ENCODE data around the gene ZNF506.
"Not testable (repeated sequence)": the region's sequence is repeated elsewhere in the genome, so short reads cannot be mapped to it uniquely, and the experiment has no call there.

ZNF506 gene

DNA sequence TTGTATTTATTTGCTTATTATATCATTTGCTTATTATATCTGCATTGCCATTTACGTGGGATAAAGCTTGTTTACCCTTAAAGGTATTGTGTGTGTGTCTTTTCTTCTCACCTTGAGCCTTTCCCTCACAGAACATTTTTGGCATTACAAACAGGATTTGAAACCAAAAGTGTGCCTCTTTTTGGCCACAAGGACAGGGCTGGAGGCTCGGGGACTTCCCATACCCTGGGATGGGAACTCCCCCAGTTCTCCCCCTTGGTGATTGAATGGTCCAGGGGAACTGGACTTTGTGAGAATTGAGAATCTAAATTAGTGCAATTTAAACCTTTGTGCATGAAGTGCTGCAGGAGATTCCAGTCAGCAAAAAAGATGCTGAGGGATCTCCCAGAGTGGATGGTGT, 2.4 kb upstream of the ZNF506 start:
- H3K27me3 ChIP-seq (replicated peaks; ENCODE audit: control insufficient read depth, insufficient read depth, low read length): no peaks in the 10 kb centered on the region

DNA sequence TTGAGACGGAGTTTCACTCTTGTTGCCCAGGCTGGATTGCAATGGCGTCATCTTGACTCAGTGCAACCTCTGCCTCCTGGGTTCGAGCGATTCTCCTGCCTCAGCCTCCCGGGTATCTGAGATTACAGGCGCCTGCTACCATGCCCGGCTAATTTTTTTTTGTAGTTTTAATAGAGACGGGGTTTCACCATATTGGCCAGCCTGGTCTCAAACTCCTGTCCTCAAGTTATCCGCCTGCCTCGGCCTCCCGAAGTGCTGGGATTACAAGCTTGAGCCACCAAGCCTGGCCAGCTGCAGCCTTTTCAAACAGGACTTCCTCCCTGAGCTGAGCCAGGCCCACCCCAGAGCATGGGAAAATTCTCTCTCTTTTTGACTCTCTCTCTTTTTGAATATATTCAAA, 426 bp upstream of the ZNF506 start:
- peak overlapping the region; percentile 82 for H3K4me3 ChIP-seq (replicated peaks; ENCODE audit: low read depth, low read length)
- DNase-seq (ENCODE audit: extremely low read depth, insufficient read length); H3K36me3 ChIP-seq (ENCODE audit: control insufficient read depth, insufficient read depth, low read length); H3K27me3 ChIP-seq (replicated peaks; ENCODE audit: control insufficient read depth, insufficient read depth, low read length): not testable (repeated sequence)

More for the DNA sequence above, 2.4 kb upstream of the ZNF506 start:
- no peak for DNase-seq (ENCODE audit: extremely low read depth, insufficient read length)
- TF ChIP-seq, protein P1, sequence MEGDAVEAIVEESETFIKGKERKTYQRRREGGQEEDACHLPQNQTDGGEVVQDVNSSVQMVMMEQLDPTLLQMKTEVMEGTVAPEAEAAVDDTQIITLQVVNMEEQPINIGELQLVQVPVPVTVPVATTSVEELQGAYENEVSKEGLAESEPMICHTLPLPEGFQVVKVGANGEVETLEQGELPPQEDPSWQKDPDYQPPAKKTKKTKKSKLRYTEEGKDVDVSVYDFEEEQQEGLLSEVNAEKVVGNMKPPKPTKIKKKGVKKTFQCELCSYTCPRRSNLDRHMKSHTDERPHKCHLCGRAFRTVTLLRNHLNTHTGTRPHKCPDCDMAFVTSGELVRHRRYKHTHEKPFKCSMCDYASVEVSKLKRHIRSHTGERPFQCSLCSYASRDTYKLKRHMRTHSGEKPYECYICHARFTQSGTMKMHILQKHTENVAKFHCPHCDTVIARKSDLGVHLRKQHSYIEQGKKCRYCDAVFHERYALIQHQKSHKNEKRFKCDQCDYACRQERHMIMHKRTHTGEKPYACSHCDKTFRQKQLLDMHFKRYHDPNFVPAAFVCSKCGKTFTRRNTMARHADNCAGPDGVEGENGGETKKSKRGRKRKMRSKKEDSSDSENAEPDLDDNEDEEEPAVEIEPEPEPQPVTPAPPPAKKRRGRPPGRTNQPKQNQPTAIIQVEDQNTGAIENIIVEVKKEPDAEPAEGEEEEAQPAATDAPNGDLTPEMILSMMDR (IDR thresholded peaks at IDR 0.05; ENCODE audit: insufficient read depth, low read length, poor library complexity, severe bottlenecking): no peak
- no peak overlapping the region for H3K4me3 ChIP-seq (replicated peaks; ENCODE audit: low read depth, low read length)
- no peaks in the 10 kb centered on the region; the same call in 1 of the 2 replicates for H3K36me3 ChIP-seq (ENCODE audit: control insufficient read depth, insufficient read depth, low read length)

DNA sequence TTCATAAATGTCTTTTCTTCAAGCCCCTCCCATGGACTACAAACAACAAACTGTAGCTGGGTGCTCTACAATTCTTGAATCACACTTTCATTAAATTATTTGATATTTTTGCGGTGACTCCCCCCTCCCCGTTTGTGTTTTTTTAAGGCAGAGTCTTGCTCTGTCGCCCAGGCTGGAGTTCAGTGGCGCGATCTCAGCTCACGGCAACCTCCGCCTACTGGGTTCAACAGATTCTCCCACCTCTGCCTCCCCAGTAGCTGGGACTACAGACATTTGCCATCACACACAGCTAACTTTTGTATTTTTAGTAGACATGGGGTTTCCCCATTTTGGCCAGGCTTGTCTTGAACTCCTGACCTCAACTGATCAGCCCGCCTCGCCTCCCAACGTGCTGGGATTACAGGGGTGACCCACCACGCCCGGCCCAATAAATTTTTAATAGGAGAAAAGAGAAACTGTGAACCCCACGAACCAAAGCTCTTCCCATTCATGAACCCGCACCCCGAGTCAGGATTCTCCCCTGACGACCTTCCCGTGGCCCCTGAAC, 703 bp downstream of the ZNF506 start:
- Histone ChIP-seq H3K36me3 (ENCODE audit: control insufficient read depth, insufficient read depth, low read length) (no peaks in the 10 kb centered on the region; the same call in 1 of the 2 replicates), H3K27me3 (replicated peaks; ENCODE audit: control insufficient read depth, insufficient read depth, low read length) (no peaks in the 10 kb centered on the region), H3K4me3 (replicated peaks; ENCODE audit: low read depth, low read length) (peak overlapping the region; percentile 82)
- TF ChIP-seq, protein P1 (IDR thresholded peaks at IDR 0.05; ENCODE audit: insufficient read depth, low read length, poor library complexity, severe bottlenecking): no peak
- DNase-seq (ENCODE audit: extremely low read depth, insufficient read length): no peak

DNA sequence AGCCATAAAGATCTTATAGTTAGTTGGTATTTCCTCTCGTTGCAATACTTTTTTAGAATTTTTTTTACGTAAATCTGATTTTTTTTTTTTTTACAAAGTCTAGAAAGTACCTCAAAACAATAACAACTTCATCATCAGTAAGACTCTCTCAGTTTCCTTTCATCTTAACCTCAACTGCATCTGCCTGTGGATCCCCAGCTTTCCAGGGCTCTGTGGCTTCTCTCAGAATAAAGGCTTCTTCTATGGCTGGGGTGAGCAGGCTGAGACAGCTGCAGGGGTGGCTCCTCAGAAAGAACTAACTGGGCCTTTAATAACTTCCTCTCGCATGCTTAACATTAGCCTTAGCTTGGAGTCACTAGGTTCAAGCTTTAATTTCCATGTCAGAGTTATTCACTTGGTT, 4.2 kb downstream of the ZNF506 start:
- no peak overlapping the region for H3K4me3 ChIP-seq (replicated peaks; ENCODE audit: low read depth, low read length)
- DNase-seq (ENCODE audit: extremely low read depth, insufficient read length): no peak
- no peaks in the 10 kb centered on the region for H3K27me3 ChIP-seq (replicated peaks; ENCODE audit: control insufficient read depth, insufficient read depth, low read length)
- peaks cover 7% of the 10 kb centered on the region for H3K36me3 ChIP-seq (ENCODE audit: control insufficient read depth, insufficient read depth, low read length)
- TF ChIP-seq, protein P1 (IDR thresholded peaks at IDR 0.05; ENCODE audit: insufficient read depth, low read length, poor library complexity, severe bottlenecking): no peak

DNA sequence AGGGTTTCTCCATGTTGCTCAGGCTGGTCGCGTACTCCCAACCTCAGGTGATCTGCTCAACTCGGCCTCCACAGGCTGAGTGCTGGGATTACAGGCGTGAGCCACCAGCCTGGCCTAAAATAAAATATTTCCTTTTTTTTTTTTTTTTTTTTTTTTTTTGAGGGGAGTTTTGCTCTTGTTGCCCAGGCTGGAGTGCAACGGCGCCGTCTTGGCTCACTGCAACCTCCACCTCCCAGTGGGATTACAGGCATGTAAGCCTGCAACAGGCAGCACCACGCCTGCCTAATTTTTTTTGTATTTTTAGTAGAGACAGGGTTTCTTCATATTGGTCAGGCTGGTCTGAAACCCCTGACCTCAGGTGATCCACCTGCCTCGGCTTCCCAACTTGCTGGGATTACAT, 4.9 kb downstream of the ZNF506 start:
- H3K4me3 ChIP-seq (replicated peaks; ENCODE audit: low read depth, low read length): no peak overlapping the region
- peaks cover 7% of the 10 kb centered on the region for H3K36me3 ChIP-seq (ENCODE audit: control insufficient read depth, insufficient read depth, low read length)

DNA sequence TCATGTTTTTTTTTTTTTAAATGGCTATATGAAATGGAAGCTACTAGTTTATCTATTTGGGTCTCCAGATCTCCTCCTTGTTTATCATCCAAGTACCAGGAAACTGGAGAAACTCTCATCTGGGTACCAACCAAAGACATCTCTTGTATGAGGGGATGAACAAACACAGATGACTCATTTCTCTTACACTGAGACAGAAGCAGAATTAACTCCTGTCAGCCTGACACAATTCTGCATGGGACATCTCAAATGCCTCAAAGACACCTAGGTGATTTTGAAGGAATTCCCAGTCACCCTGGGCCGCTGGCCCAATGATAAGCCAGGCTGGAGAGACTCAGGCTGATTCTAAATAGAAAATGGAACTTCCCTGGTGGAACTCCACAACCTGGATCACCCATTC, 9.6 kb downstream of the ZNF506 start:
- not testable (repeated sequence) for DNase-seq (ENCODE audit: extremely low read depth, insufficient read length); H3K4me3 ChIP-seq (replicated peaks; ENCODE audit: low read depth, low read length); H3K27me3 ChIP-seq (replicated peaks; ENCODE audit: control insufficient read depth, insufficient read depth, low read length); H3K36me3 ChIP-seq (ENCODE audit: control insufficient read depth, insufficient read depth, low read length)

More for the DNA sequence above, 4.9 kb downstream of the ZNF506 start:
- TF ChIP-seq, protein P1 (IDR thresholded peaks at IDR 0.05; ENCODE audit: insufficient read depth, low read length, poor library complexity, severe bottlenecking): no peak
- DNase-seq (ENCODE audit: extremely low read depth, insufficient read length): no peak
- H3K27me3 ChIP-seq (replicated peaks; ENCODE audit: control insufficient read depth, insufficient read depth, low read length): no peaks in the 10 kb centered on the region

DNA sequence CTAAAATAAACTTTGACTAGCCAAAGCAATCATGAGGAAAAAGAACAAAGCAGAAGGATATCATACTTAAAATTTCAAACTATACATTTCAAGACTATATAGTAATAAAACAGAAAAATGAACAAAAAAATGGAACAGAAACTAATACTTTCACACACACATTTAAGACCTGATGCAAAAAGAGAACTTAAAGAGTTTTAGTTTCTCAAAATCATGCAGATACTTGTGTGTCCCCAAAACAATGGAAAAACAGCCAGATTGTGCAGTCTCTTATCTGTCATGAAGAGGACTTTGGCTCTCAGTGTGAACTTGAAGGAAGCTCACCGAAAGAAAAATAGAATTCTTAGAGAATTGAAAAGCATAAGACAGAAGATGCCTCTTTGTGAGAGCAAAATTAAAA, 16.1 kb downstream of the ZNF506 start:
- Histone ChIP-seq H3K36me3 (ENCODE audit: control insufficient read depth, insufficient read depth, low read length) (peaks cover 9% of the 10 kb centered on the region), H3K27me3 (replicated peaks; ENCODE audit: control insufficient read depth, insufficient read depth, low read length) (no peaks in the 10 kb centered on the region), H3K4me3 (replicated peaks; ENCODE audit: low read depth, low read length) (no peak overlapping the region)
- no peak for DNase-seq (ENCODE audit: extremely low read depth, insufficient read length)
- TF ChIP-seq, protein P1 (IDR thresholded peaks at IDR 0.05; ENCODE audit: insufficient read depth, low read length, poor library complexity, severe bottlenecking): no peak
